Type B pancreatic cell (in vitro differentiated cells): Measurements from ENCODE around the gene UBAP2. TPM values are rescaled to one million over a fixed set of nuclear protein-coding genes. Genes with fewer than 3 reads are reported as not detected.

Source experiments
- DNase-seq: peaks from one replicate; pipeline ENCODE4 v3.0.0; 2021; ENCODE audit warnings: mixed read lengths; ENCODE audit not compliant: unreplicated experiment; ENCODE audit errors: extremely low spot score
- H3K27ac Mint-ChIP-seq: 2 replicates; pipeline ENCODE4 v1.8.0; 2021; ENCODE audit warnings: mild to moderate bottlenecking, mixed read lengths
- H3K27me3 Mint-ChIP-seq: 2 replicates; pipeline ENCODE4 v1.8.0; 2021; ENCODE audit warnings: mixed read lengths
- H3K36me3 Mint-ChIP-seq: 2 replicates; pipeline ENCODE4 v1.8.0; 2021; ENCODE audit warnings: mixed read lengths
- H3K4me1 Mint-ChIP-seq: one replicate; pipeline ENCODE4 v1.8.0; 2021; ENCODE audit warnings: mixed read lengths; ENCODE audit not compliant: unreplicated experiment
- H3K4me3 Mint-ChIP-seq: 2 replicates; pipeline ENCODE4 v1.8.0; 2021; ENCODE audit warnings: mild to moderate bottlenecking, mixed read lengths
- H3K9me3 Mint-ChIP-seq: 2 replicates; pipeline ENCODE4 v1.8.0; 2021; ENCODE audit warnings: mixed read lengths
- CTCF ChIP-seq: fragments of 200-600 bp; sonication (generic); conservative IDR thresholded peaks from 2 replicates; pipeline ENCODE4 v1.5.0; 2021; ENCODE audit warnings: antibody characterized with exemption, mild to moderate bottlenecking
- total RNA-seq: library from RNA; stranded (reverse); gene quantifications from 2 replicates; pipeline ENCODE4 v1.2.1, GENCODE V29; 2021; ENCODE audit warnings: low replicate concordance

UBAP2 gene
- total RNA-seq, 1 donor from 2014 or later: 55.8 TPM

- DNase-seq: no peak
- Mint-ChIP-seq H3K4me3 (no peak overlapping the region), H3K9me3 (no peaks in the 10 kb centered on the region), H3K36me3 (peaks cover 16% of the 10 kb centered on the region), H3K27ac (no peak overlapping the region), H3K27me3 (no peaks in the 10 kb centered on the region), H3K4me1 (no peaks in the 10 kb centered on the region)
- TF ChIP-seq CTCF: no peak
These were observed 44.9 kb upstream of the UBAP2 start for GRCh38 chr9:34093578-34093977.

DNA sequence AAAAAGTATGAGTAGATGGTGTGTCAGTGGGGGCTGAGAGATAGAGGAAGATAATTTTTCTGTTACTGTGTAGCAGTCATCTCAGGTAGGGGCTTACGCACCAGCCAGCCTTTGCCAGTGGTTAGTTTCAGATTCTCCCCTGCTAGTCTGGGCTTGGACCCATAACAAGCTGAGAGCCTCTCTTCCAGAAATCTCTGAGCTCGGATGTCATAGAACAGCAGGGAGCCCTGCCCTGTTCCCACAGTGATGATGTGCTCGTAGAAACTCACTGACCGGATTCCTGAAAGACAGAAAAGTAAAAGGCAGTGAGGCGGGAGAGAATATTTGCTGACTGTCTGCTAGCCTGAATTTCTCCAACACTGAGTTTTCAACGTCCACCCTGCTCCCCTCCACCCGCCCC lies 40.6 kb upstream of the UBAP2 start:
- no peaks in the 10 kb centered on the region for H3K4me1 Mint-ChIP-seq
- H3K27ac Mint-ChIP-seq: no peak overlapping the region
- H3K4me3 Mint-ChIP-seq: no peak overlapping the region
- no peaks in the 10 kb centered on the region for H3K27me3 Mint-ChIP-seq
- DNase-seq: no peak
- no peak for TF ChIP-seq CTCF
- no peaks in the 10 kb centered on the region for H3K9me3 Mint-ChIP-seq
- peaks cover 31% of the 10 kb centered on the region for H3K36me3 Mint-ChIP-seq

DNA sequence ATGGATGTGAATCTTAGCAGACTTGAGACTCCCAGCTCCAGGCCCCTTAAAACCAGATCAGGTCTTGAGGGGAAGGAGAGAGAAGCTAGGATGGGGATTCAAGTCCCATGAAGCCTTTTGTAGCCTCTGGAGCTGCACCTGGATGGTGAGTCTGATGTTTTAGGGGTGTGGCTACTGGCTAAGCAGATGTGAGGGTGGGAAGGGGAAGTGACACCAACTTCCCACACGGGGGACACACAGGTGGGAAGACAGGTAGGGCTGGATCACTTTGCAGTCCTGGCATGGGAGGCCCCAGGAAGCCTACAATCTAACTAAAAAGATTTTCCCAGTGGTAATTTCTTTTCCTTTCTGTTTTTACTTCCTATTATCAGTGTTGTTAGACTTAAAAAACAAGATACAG lies 38.7 kb upstream of the UBAP2 start:
- H3K27me3 Mint-ChIP-seq: no peaks in the 10 kb centered on the region
- H3K9me3 Mint-ChIP-seq: no peaks in the 10 kb centered on the region
- DNase-seq: no peak
- peaks cover 25% of the 10 kb centered on the region for H3K36me3 Mint-ChIP-seq
- no peak for TF ChIP-seq CTCF
- H3K4me1 Mint-ChIP-seq: no peaks in the 10 kb centered on the region
- peak overlapping the region; percentile 4 for H3K27ac Mint-ChIP-seq
- H3K4me3 Mint-ChIP-seq: no peak overlapping the region

- TF ChIP-seq CTCF: no peak
- H3K4me1 Mint-ChIP-seq: no peaks in the 10 kb centered on the region
- no peaks in the 10 kb centered on the region for H3K9me3 Mint-ChIP-seq
- H3K27me3 Mint-ChIP-seq: no peaks in the 10 kb centered on the region
- DNase-seq: no peak
- no peak overlapping the region for H3K4me3 Mint-ChIP-seq
- peaks cover 21% of the 10 kb centered on the region for H3K36me3 Mint-ChIP-seq
- no peak overlapping the region for H3K27ac Mint-ChIP-seq
These were observed 38.2 kb upstream of the UBAP2 start for GRCh38 chr9:34086864-34087263.

DNA sequence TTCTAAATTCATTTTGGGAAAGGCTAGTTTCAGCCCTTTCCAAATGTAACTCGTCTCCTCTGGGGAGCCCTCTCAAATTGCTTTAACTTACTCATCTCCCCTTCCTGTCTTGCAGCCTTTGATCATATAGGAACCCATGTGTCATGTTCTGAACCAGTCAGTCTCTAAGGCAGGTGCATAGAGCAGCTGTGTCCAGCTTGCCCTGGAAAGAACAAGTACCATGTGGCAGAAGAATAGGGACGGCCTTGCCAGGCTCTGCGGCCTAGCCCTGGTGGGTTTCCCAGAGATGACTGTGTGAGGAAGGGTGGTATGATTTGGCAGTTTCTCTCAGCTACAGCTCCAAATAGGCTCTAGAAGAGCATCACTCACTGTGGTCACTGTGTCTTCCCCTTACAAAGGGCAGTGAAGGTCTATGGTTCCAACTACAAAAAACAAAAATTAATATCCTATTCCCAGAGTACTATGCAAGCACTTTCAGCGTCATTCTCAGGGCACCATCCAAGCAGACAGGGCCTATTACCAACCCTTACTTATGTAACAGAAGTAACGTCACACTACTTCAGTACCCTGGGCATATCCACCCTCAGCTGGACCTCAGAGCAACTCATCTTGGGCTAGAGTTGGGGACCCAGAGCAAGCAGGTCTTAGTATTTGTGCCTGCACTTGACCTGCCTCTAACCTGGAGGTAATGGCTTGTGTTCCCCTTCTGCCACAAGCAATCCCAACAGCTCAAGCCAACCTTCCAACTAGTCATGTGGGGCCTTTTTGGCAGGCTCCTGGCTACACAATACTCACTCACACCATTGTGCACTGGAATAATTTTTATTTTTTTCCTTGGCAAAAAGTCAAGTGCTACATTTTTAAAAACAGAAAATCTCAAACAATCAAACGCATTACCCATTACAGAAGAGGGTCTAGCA lies 37.2 kb upstream of the UBAP2 start:
- H3K27ac Mint-ChIP-seq: no peak overlapping the region
- no peak for TF ChIP-seq CTCF
- H3K4me1 Mint-ChIP-seq: no peaks in the 10 kb centered on the region

More for the DNA sequence above, 37.2 kb upstream of the UBAP2 start:
- Mint-ChIP-seq H3K27me3 (no peaks in the 10 kb centered on the region), H3K4me3 (no peak overlapping the region), H3K9me3 (no peaks in the 10 kb centered on the region), H3K36me3 (peaks cover 19% of the 10 kb centered on the region)
- DNase-seq: no peak
